Gastroesophageal sphincter (tissue), 3 donors: ENCODE data around the gene WDR27.

ENCODE experiments used
- POLR2AphosphoS5 ChIP-seq: sonication (generic); formaldehyde crosslinking; IDR thresholded peaks from one replicate; pipeline ENCODE4 v1.6.1; 2017; ENCODE audit warnings: antibody characterized with exemption
- TF ChIP-seq, protein P1 (sequence below), 4 experiments: fragments of 200-600 bp in 2 of 4; fragments of 450-650 bp in 2 of 4; sonication (generic) in 1 of 4; IDR thresholded peaks; one replicate each; pipeline ENCODE4 v1.5.1; 2017 to 2019; ENCODE audit warnings: antibody characterized with exemption in 4 of 4, mild to moderate bottlenecking in 2 of 4, moderate library complexity in 2 of 4

DNA sequence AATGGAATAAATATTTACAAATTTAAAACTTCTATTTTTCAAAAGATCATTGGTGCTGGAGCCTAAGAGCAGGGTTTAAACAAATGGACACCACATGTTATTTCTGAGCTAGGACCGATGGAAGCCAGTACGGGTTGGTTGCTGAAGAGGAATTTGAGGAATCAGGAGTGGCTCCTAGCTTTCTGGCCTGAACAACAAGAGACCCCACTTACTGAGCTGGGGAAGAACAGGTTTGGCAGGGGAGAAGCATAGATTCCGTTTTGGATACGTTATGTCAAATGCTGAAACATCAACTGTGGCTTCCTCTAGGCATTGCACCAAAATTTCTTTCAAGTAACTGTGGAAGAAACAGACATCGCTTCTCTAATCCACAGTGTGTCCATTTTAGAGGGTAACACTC, 6.7 kb downstream of the WDR27 start:
- TF ChIP-seq, protein P1, sequence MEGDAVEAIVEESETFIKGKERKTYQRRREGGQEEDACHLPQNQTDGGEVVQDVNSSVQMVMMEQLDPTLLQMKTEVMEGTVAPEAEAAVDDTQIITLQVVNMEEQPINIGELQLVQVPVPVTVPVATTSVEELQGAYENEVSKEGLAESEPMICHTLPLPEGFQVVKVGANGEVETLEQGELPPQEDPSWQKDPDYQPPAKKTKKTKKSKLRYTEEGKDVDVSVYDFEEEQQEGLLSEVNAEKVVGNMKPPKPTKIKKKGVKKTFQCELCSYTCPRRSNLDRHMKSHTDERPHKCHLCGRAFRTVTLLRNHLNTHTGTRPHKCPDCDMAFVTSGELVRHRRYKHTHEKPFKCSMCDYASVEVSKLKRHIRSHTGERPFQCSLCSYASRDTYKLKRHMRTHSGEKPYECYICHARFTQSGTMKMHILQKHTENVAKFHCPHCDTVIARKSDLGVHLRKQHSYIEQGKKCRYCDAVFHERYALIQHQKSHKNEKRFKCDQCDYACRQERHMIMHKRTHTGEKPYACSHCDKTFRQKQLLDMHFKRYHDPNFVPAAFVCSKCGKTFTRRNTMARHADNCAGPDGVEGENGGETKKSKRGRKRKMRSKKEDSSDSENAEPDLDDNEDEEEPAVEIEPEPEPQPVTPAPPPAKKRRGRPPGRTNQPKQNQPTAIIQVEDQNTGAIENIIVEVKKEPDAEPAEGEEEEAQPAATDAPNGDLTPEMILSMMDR (IDR thresholded peaks at IDR 0.05) = no peak
- no peak for TF ChIP-seq POLR2AphosphoS5
